ENCODE data around the gene TAGLN3.

DNA sequence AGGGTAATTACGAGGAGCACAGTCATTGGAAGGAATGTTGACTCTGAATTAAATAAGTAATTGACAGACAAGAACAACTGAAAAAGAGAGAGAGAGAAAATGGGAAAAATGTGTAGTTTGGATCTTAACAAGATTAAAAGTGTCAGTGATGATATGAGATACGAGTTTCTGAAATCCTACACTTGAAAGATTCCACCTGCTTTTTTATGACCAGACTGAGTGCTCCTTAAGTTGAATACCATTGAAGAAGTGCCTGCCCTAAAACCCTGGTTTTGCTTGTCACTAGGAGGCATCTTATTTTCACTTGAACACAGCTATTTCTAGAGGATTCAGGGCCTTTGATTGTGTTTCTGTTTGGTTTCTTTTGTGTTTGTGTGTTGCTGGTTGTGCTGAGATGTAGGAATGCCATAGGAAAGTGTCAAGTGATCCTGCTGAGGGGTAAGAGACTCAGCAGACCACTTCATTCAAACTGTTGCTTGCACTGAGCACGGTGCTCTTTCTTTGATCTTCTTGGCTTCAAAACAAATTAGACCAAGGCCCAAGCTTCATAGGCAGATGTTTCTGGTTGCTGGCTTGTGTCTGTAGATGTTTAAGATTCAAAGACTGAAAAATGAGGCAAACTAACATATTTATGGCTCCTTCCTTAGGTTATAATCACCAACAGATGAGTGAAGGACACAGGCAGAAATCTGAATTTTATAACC lies 37.1 kb upstream of the TAGLN3 start:
- TF ChIP-seq SP1 (IDR thresholded peaks at IDR 0.05), result no peak
- TF ChIP-seq, protein P1, sequence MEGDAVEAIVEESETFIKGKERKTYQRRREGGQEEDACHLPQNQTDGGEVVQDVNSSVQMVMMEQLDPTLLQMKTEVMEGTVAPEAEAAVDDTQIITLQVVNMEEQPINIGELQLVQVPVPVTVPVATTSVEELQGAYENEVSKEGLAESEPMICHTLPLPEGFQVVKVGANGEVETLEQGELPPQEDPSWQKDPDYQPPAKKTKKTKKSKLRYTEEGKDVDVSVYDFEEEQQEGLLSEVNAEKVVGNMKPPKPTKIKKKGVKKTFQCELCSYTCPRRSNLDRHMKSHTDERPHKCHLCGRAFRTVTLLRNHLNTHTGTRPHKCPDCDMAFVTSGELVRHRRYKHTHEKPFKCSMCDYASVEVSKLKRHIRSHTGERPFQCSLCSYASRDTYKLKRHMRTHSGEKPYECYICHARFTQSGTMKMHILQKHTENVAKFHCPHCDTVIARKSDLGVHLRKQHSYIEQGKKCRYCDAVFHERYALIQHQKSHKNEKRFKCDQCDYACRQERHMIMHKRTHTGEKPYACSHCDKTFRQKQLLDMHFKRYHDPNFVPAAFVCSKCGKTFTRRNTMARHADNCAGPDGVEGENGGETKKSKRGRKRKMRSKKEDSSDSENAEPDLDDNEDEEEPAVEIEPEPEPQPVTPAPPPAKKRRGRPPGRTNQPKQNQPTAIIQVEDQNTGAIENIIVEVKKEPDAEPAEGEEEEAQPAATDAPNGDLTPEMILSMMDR (IDR thresholded peaks at IDR 0.05; ENCODE audit: low read depth, low read length, missing input control), result no peak
- TF ChIP-seq, protein P2, sequence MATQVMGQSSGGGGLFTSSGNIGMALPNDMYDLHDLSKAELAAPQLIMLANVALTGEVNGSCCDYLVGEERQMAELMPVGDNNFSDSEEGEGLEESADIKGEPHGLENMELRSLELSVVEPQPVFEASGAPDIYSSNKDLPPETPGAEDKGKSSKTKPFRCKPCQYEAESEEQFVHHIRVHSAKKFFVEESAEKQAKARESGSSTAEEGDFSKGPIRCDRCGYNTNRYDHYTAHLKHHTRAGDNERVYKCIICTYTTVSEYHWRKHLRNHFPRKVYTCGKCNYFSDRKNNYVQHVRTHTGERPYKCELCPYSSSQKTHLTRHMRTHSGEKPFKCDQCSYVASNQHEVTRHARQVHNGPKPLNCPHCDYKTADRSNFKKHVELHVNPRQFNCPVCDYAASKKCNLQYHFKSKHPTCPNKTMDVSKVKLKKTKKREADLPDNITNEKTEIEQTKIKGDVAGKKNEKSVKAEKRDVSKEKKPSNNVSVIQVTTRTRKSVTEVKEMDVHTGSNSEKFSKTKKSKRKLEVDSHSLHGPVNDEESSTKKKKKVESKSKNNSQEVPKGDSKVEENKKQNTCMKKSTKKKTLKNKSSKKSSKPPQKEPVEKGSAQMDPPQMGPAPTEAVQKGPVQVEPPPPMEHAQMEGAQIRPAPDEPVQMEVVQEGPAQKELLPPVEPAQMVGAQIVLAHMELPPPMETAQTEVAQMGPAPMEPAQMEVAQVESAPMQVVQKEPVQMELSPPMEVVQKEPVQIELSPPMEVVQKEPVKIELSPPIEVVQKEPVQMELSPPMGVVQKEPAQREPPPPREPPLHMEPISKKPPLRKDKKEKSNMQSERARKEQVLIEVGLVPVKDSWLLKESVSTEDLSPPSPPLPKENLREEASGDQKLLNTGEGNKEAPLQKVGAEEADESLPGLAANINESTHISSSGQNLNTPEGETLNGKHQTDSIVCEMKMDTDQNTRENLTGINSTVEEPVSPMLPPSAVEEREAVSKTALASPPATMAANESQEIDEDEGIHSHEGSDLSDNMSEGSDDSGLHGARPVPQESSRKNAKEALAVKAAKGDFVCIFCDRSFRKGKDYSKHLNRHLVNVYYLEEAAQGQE (IDR thresholded peaks at IDR 0.05), result no peak
- TF ChIP-seq GABPA (IDR thresholded peaks at IDR 0.05 in 1 of 2, conservative IDR thresholded peaks at IDR 0.05 in 1 of 2), result no peak
- no peak for TF ChIP-seq TAF1 (conservative IDR thresholded peaks at IDR 0.05)
- TF ChIP-seq HNF4A (conservative IDR thresholded peaks at IDR 0.05), result no peak
- TF ChIP-seq, protein P3, sequence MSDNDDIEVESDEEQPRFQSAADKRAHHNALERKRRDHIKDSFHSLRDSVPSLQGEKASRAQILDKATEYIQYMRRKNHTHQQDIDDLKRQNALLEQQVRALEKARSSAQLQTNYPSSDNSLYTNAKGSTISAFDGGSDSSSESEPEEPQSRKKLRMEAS (IDR thresholded peaks at IDR 0.05), result no peak
- TF ChIP-seq YY1 (IDR thresholded peaks at IDR 0.05), result no peak
